Gastrocnemius medialis (tissue), 4 donors: Measurements from ENCODE around the gene MACROD2.

Experiments used
- CTCF ChIP-seq, 5 experiments: fragments of 450-650 bp in 3 of 5; fragments of 200-600 bp in 2 of 5; sonication (generic) in 2 of 5; IDR thresholded peaks in 4 of 5; conservative IDR thresholded peaks in 1 of 5; 1 replicate in 4 of 5; 2 replicates in 1 of 5; pipeline ENCODE4 v1.5.1; 2016 to 2019; ENCODE audit warnings: antibody characterized with exemption in 5 of 5, mild to moderate bottlenecking in 3 of 5, moderate library complexity in 3 of 5
- POLR2A ChIP-seq, 2 donors: fragments of 450-650 bp; IDR thresholded peaks; one replicate each; pipeline ENCODE4 v1.6.1; 2017; ENCODE audit warnings: antibody characterized with exemption in 2 of 2, mild to moderate bottlenecking in 2 of 2, moderate library complexity in 2 of 2

- TF ChIP-seq CTCF (IDR thresholded peaks at IDR 0.05 in 4 of 5, conservative IDR thresholded peaks at IDR 0.05 in 1 of 5): no peak
- TF ChIP-seq POLR2A (IDR thresholded peaks at IDR 0.05): no peak
Measured at GRCh38 chr20:14521436-14521835, 526.1 kb downstream of the MACROD2 start.
